SU-DHL-6 (cell line): ENCODE measurements around the gene SLC22A14.

Experiments
- H2AFZ ChIP-seq: fragments of 200-600 bp; sonication (generic); 2 replicates; pipeline ENCODE4 v1.6.1; 2014; ENCODE audit warnings: low read depth, mild to moderate bottlenecking, moderate library complexity, mixed read lengths, antibody characterized with exemption, low read length; ENCODE audit not compliant: severe bottlenecking
- H3F3A ChIP-seq: fragments of 200-600 bp; shearing (Covaris generic); 2 replicates; pipeline ENCODE4 v1.6.0; 2016; ENCODE audit warnings: antibody characterized with exemption, mild to moderate bottlenecking; ENCODE audit not compliant: insufficient read depth
- H3K27ac ChIP-seq: fragments of 200-600 bp; sonication (generic); 2 replicates; pipeline ENCODE4 v1.5.1; 2016; ENCODE audit warnings: low read depth, mild to moderate bottlenecking, low read length, moderate library complexity, mixed read lengths
- H3K27me3 ChIP-seq: fragments of 200-600 bp; sonication (generic), shearing (Covaris generic); 2 replicates; pipeline ENCODE4 v1.6.0; 2014; ENCODE audit warnings: mild to moderate bottlenecking, low read length
- H3K36me3 ChIP-seq: fragments of 200-600 bp; sonication (generic); 2 replicates; pipeline ENCODE4 v1.6.1; 2014; ENCODE audit warnings: mild to moderate bottlenecking, low read length, mixed read lengths
- H3K4me2 ChIP-seq: fragments of 300-600, 200-600 bp; shearing (Covaris generic), sonication (generic); 2 replicates; pipeline ENCODE4 v1.6.0; 2014; ENCODE audit warnings: low read length, low read depth, mild to moderate bottlenecking; ENCODE audit not compliant: poor library complexity, severe bottlenecking
- H3K4me3 ChIP-seq: fragments of 200-600 bp; sonication (generic); 2 replicates; pipeline ENCODE4 v1.5.1; 2014; ENCODE audit warnings: antibody characterized with exemption, low read length, mild to moderate bottlenecking, mixed read lengths; ENCODE audit not compliant: insufficient read depth, poor library complexity, severe bottlenecking
- H3K79me2 ChIP-seq: fragments of 200-600 bp; sonication (generic); 2 replicates; pipeline ENCODE4 v1.6.1; 2014; ENCODE audit warnings: mild to moderate bottlenecking, low read length, moderate library complexity; ENCODE audit not compliant: insufficient read depth
- H3K9ac ChIP-seq: fragments of 200-600 bp; sonication (generic); 2 replicates; pipeline ENCODE4 v1.7.0; 2014; ENCODE audit warnings: mild to moderate bottlenecking, low read length
- H3K9me2 ChIP-seq: fragments of 200-600 bp; sonication (generic); replicated peaks from 2 replicates; pipeline ENCODE4 v1.6.1; 2014; ENCODE audit warnings: low read length; ENCODE audit not compliant: insufficient read depth
- H3K9me3 ChIP-seq: fragments of 200-600 bp; sonication (generic); 2 replicates; pipeline ENCODE4 v1.6.1; 2014; ENCODE audit warnings: low read length, mixed read lengths; ENCODE audit not compliant: insufficient read depth
- H4K20me1 ChIP-seq: fragments of 200-600 bp; sonication (generic); 2 replicates; pipeline ENCODE4 v1.6.1; 2014; ENCODE audit warnings: low read depth, mild to moderate bottlenecking, antibody characterized with exemption, low read length, moderate library complexity, mixed read lengths
- EZH2phosphoT487 ChIP-seq: fragments of 200-600 bp; sonication (generic), shearing (Covaris generic); conservative IDR thresholded peaks from 2 replicates; pipeline ENCODE4 v1.6.1; 2018; ENCODE audit warnings: mild to moderate bottlenecking, antibody characterized with exemption, low read length, moderate library complexity, mixed read lengths
- TF ChIP-seq, protein P1 (sequence below): fragments of 200-600 bp; sonication (generic); IDR thresholded peaks from one replicate; pipeline ENCODE4 v1.5.1; 2017; ENCODE audit warnings: antibody characterized with exemption, mild to moderate bottlenecking, low read length, moderate library complexity; ENCODE audit not compliant: insufficient read depth, poor library complexity, severe bottlenecking

SLC22A14 gene

DNA sequence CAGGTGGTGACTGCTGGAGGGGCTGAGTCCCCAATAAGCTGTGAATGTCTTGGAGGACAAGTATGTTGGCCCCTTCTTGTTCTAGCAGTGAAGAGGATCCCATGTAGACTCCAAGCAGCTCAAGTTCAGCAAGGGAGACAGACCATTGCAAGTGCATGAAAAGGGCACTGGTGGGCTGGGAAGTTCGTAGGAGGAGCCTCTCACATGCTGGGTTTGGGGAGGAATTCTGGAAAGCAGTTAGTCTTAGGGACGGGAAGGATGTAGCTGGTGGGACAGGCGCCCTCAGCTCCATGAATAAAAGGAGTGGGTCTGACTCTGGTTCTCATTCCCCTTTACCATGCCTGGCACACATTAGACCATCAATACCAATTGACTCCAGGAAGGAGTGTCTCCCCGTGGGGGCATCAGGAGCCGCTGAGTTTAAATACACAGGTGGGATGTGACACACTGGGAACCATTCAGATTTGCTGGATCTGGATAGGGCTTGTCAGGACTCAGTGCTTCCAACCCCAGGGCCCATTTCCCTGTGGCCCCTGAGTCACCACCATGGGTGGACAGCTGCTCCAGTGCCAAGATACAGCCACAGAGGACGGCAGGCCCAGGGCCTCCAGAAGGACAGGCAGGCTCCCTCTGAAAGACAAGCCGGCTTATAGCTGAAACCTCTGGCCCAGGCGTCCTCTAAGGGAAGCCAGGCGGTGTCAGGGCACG, 63.9 kb downstream of the SLC22A14 start:
- Histone ChIP-seq H3K4me2 (peak overlapping the region; percentile 61), H3K9me2 (no peaks in the 10 kb centered on the region), H4K20me1 (no peaks in the 10 kb centered on the region), H3K27ac (no peak overlapping the region), H2AFZ (peak overlapping the region; percentile 94), H3K4me3 (peak overlapping the region; percentile 77), H3K79me2 (no peaks in the 10 kb centered on the region), H3K27me3 (no peaks in the 10 kb centered on the region), H3K36me3 (no peaks in the 10 kb centered on the region), H3K9ac (peak overlapping the region; percentile 74), H3K9me3 (no peaks in the 10 kb centered on the region), H3F3A (0 out of 2 replicates have a peak, but pooled peaks cover 3% of the 10 kb centered on the region)
- TF ChIP-seq, protein P1, sequence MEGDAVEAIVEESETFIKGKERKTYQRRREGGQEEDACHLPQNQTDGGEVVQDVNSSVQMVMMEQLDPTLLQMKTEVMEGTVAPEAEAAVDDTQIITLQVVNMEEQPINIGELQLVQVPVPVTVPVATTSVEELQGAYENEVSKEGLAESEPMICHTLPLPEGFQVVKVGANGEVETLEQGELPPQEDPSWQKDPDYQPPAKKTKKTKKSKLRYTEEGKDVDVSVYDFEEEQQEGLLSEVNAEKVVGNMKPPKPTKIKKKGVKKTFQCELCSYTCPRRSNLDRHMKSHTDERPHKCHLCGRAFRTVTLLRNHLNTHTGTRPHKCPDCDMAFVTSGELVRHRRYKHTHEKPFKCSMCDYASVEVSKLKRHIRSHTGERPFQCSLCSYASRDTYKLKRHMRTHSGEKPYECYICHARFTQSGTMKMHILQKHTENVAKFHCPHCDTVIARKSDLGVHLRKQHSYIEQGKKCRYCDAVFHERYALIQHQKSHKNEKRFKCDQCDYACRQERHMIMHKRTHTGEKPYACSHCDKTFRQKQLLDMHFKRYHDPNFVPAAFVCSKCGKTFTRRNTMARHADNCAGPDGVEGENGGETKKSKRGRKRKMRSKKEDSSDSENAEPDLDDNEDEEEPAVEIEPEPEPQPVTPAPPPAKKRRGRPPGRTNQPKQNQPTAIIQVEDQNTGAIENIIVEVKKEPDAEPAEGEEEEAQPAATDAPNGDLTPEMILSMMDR, result no peak
- TF ChIP-seq EZH2phosphoT487, result no peak

DNA sequence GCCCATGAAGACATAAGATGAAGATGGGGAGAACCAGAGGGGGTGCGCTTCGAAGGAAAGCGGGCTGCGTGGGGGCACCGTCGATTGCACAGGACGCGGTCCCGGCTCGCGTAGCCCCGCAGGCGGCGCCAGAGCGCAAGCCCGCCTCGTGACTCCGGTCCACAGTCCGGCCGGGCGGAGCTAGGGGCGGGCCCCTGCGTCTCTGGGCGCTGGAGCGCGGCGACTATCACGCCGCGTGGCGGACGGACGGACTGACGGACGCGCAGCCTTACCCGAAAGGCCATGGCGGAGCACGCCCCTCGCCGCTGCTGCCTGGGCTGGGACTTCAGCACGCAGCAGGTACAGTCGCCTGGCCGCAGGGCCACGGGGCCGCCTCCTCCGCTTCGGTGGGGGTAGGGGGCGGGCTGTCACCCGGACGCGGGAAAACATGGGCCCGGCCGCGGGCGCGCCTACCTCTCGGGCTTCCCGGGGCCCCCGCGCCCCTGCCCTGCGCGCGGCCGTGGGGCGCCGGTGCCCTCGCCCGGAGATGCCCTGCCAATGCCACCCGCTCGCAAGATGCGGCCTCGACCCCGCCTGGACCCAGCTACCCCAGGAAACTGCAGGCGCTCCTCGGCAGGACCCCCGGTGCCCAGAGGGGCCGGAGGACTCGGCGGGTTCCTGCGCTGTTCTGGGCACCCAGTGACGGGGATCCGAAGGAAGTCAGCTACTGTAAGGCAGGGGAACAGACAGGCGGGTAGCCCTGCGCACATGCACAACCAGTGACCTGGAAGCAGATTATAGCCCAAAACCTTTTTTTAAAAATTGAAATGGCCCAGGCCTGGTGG, 64.7 kb downstream of the SLC22A14 start, which contains the start of gene XYLB:
TSS of gene XYLB (plus strand) at position 199 of the 824 bp plus-strand sequence. CDS start at position 283, 84 bp downstream.
- Histone ChIP-seq H3F3A (0 out of 2 replicates have a peak, but pooled peaks cover 3% of the 10 kb centered on the region), H3K9me2 (no peaks in the 10 kb centered on the region), H3K4me2 (peak within 1 kb of the TSS; percentile 61), H3K4me3 (peak within 1 kb of the TSS; percentile 77), H3K27me3 (no peaks in the 10 kb centered on the region), H3K9ac (peak within 1 kb of the TSS; percentile 74), H3K36me3 (0 out of 2 replicates have a peak, but pooled peaks cover 4% of the 10 kb centered on the region), H3K9me3 (no peaks in the 10 kb centered on the region), H3K79me2 (peaks cover 7% of the 10 kb centered on the region), H2AFZ (peak within 1 kb of the TSS; percentile 94), H4K20me1 (no peaks in the 10 kb centered on the region), H3K27ac (no peak within 1 kb of the TSS)
- TF ChIP-seq EZH2phosphoT487, result no peak
- TF ChIP-seq, protein P1, result peak; percentile 43

DNA sequence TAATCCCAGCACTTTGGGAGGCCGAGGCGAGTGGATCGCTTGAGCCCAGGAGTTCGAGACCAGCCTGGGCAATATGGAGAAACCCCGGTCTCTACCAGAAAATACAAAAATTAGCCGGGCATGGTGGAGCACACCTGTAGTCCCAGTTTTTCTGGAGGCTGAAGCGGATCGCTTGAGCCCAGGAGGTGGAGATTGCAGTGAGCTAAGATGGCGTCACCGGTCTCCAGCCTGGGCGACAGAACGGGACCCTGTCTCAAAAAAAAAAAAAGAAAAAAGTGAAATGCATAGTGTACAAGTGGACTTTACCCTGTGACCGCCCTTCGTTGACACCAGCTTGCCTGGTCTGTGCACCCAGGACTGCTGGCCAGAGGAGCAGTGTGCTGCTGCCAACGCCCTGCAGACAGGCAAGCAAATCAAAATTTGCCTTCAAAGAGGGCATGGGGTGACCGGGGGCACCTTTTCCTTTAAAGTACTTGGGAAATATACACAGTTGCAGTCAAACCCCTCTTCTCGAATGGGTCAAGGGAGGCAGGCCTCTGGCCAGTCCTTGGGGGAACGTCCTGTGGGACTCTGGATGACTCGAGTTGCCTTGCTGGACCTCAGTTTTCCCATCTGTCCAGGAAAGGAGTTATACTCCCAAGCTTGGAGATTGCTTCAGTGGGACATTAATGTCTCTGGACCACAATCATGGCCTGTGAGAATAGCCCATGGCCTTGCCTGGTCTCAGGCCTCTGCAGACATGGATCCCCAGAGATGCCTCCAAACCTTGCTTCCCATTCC, 65.5 kb downstream of the SLC22A14 start:
- Histone ChIP-seq H3K4me2 (peak overlapping the region; percentile 61), H3K27ac (no peak overlapping the region), H3K9ac (peak overlapping the region; percentile 74), H4K20me1 (no peaks in the 10 kb centered on the region), H3K36me3 (0 out of 2 replicates have a peak, but pooled peaks cover 4% of the 10 kb centered on the region), H2AFZ (peak overlapping the region; percentile 94), H3K9me2 (no peaks in the 10 kb centered on the region), H3K9me3 (no peaks in the 10 kb centered on the region), H3K79me2 (peaks cover 7% of the 10 kb centered on the region), H3F3A (0 out of 2 replicates have a peak, but pooled peaks cover 3% of the 10 kb centered on the region), H3K4me3 (peak overlapping the region; percentile 77), H3K27me3 (no peaks in the 10 kb centered on the region)
- TF ChIP-seq, protein P1, result no peak
- TF ChIP-seq EZH2phosphoT487, result no peak
